Psoas muscle (tissue), 8 donors: ENCODE data around the gene PFKFB1. TPM values are rescaled to one million over a fixed set of nuclear protein-coding genes. Genes with fewer than 3 reads are reported as not detected.

Experiments used
- ATAC-seq, 4 donors: fragments of 200-7000 bp; cut with Tn5 transposase; one replicate each; pipeline ENCODE4 v1.9.1; 2020; ENCODE audit warnings: moderate library complexity in 3 of 4, mild to moderate bottlenecking in 2 of 4
- DNase-seq, 2 donors: peaks; one replicate each; pipeline ENCODE4 v3.0.0-alpha.2; 2020
- H3K27ac ChIP-seq: fragments of 200-600 bp; one replicate; pipeline ENCODE4 v1.8.0; 2022
- H3K27me3 ChIP-seq, 3 donors: fragments of 200-600 bp in 1 of 3; one replicate each; pipeline versions ENCODE4 v1.6.1 to v1.8.0; 2013 to 2022; ENCODE audit warnings: low read length in 2 of 3, mild to moderate bottlenecking in 2 of 3, moderate library complexity in 1 of 3; ENCODE audit not compliant: insufficient read depth in 3 of 3
- H3K36me3 ChIP-seq, 2 donors: fragments of 200-600 bp in 1 of 2; one replicate each; pipeline versions ENCODE4 v1.6.1 to v1.8.0; 2013 to 2022; ENCODE audit warnings: low read depth in 1 of 2, mild to moderate bottlenecking in 1 of 2, moderate library complexity in 1 of 2; ENCODE audit not compliant: insufficient read depth in 1 of 2
- H3K4me1 ChIP-seq: fragments of 200-600 bp; one replicate; pipeline ENCODE4 v1.8.0; 2022
- H3K4me3 ChIP-seq: fragments of 200-600 bp; one replicate; pipeline ENCODE4 v1.8.0; 2022; ENCODE audit warnings: mild to moderate bottlenecking
- H3K9me3 ChIP-seq: fragments of 200-600 bp; one replicate; pipeline ENCODE4 v1.8.0; 2022
- CTCF ChIP-seq: fragments of 200-600 bp; IDR thresholded peaks from one replicate; pipeline ENCODE4 v1.8.0; 2022; ENCODE audit warnings: antibody characterized with exemption
- WGBS, 3 donors: extraction: QIAGEN DNeasy Blood & Tissue Kit; methylation state at CpG; one replicate each; pipeline versions ENCODE4 v1.1.6 to v1.1.7; 2013; 5-methylcytosine and 5-hydroxymethylcytosine counted together
- intact Hi-C, 2 donors: fragments of 100-400 bp; cut with DNase I; formaldehyde crosslinking; loops; one replicate each; pipeline versions ENCODE4 v1.11.0 to v1.14.2; 2022
- polyA plus RNA-seq, 3 donors: library from polyadenylated mRNA; stranded (reverse); fragments of 200-250 nt; gene quantifications; one replicate each; pipeline ENCODE4 v1.2.3, GENCODE V29; 2013
- total RNA-seq, 4 donors: library from RNA; stranded (reverse); fragmentation: NEBNext Ultra II Directional in 2 of 4; extraction: Animal tissue kit (Norgen Biotek cat#: 25700) in 2 of 4; gene quantifications; one replicate each; pipeline versions ENCODE4 v1.2.1 to v1.2.4, GENCODE V29; 2021 to 2023
- donor health status: healthy with polysubstance abuse.
- donor health status: DM: no; HTN: no; CAD: no; lungs with moderate emphysema.
- donor health status: Bipolar disorder and iron deficiency.
- donor health status: healthy.
- donor health status: DM: yes; HTN: yes; CAD: no.
- donor health status: DM: no; HTN: no; CAD: no.
- donor health status: DM: no; HTN: no; CAD: no.
- donor health status: DM: yes; HTN: yes; CAD: no.

Gene PFKFB1
- total and polyA plus RNA-seq, 7 donors, result 1.4 to 21.8 (median 15.9) TPM

DNA sequence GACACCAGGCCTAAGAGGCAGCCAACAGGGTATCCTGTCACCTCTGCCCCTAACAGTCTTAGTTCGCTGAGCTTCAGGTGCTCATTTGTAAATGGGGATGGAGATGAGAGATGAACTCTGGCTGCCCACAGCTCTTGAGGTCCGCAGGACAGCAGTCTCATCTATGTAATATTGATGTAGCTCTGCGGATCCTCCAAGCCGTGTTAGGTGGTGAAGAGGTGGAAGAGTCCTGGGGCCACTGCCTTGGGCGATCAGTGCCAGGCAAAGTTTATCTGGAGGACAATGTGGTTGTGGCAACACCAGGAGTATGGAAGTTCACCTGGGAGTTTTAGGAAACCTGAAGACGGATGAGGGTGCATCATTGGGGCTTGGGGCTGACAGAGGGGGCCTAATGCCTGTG lies 59.9 kb downstream of the PFKFB1 start:
- ATAC-seq (no peak), DNase-seq (no peak)
- Histone ChIP-seq H3K4me1 (no peaks in the 10 kb centered on the region), H3K36me3 (peaks cover 0 to 45% of the 10 kb centered on the region in 2 donors), H3K4me3 (no peak overlapping the region), H3K27me3 (no peaks in the 10 kb centered on the region), H3K27ac (no peak overlapping the region), H3K9me3 (no peaks in the 10 kb centered on the region)
- intact Hi-C loops, result no loop called here
- no peak for TF ChIP-seq CTCF
- WGBS, 3 donors, result 60 to 97% (median 73%) methylated on average over 5 to 6 of the region's 6 CpGs

- ATAC-seq, result no peak
- Histone ChIP-seq H3K27me3 (no peaks in the 10 kb centered on the region), H3K4me3 (no peak overlapping the region), H3K36me3 (peaks cover 0 to 45% of the 10 kb centered on the region in 2 donors), H3K4me1 (no peaks in the 10 kb centered on the region), H3K9me3 (no peaks in the 10 kb centered on the region), H3K27ac (no peak overlapping the region)
- intact Hi-C loops, result no loop called here
- WGBS, 3 donors, result 64 to 77% (median 76%) methylated on average over 9 to 10 of the region's 10 CpGs
- TF ChIP-seq CTCF, result no peak
- DNase-seq, result no peak
These were observed 60.7 kb downstream of the PFKFB1 start for GRCh38 chrX:54933150-54933826.

GRCh38 chrX:54931107-54931506 lies 62.9 kb downstream of the PFKFB1 start:
- Histone ChIP-seq H3K27me3 (no peaks in the 10 kb centered on the region), H3K4me1 (no peaks in the 10 kb centered on the region), H3K27ac (no peak overlapping the region), H3K36me3 (peaks cover 0 to 31% of the 10 kb centered on the region in 2 donors), H3K4me3 (no peak overlapping the region), H3K9me3 (no peaks in the 10 kb centered on the region)
- WGBS, 3 donors, result 63 to 96% (median 87%) methylated on average over 2 of the region's 2 CpGs
- no peak for ATAC-seq
- TF ChIP-seq CTCF, result no peak
- intact Hi-C loops, result no loop called here
- DNase-seq, result no peak

DNA sequence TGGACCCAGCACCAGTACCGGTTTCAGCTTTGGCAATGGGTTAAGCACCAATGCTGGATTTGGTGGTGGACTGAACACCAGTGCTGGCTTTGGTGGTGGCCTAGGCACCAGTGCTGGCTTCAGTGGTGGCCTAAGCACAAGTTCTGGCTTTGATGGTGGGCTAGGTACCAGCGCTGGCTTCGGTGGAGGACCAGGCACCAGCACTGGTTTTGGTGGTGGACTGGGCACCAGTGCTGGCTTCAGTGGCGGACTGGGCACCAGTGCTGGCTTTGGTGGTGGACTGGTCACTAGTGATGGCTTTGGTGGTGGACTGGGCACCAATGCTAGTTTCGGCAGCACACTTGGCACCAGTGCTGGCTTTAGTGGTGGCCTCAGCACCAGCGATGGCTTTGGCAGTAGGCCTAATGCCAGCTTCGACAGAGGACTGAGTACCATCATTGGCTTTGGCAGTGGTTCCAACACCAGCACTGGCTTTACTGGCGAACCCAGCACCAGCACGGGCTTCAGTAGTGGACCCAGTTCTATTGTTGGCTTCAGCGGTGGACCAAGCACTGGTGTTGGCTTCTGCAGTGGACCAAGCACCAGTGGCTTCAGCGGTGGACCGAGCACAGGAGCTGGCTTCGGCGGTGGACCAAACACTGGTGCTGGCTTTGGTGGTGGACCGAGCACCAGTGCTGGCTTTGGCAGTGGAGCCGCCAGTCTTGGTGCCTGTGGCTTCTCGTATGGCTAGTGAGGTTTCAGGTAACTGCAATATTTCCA lies 63.5 kb downstream of the PFKFB1 start:
- intact Hi-C loops, result no loop called here
- ATAC-seq, result no peak
- Histone ChIP-seq H3K9me3 (no peaks in the 10 kb centered on the region), H3K36me3 (peaks cover 0 to 27% of the 10 kb centered on the region in 2 donors), H3K4me3 (no peak overlapping the region), H3K27me3 (no peaks in the 10 kb centered on the region), H3K27ac (no peak overlapping the region), H3K4me1 (no peaks in the 10 kb centered on the region)
- WGBS, 3 donors, result 84 to 87% (median 85%) methylated on average over 14 to 17 of the region's 17 CpGs
- no peak for TF ChIP-seq CTCF
- no peak for DNase-seq
